Hepatocyte (in vitro differentiated cells): ENCODE measurements around the gene SLC28A3.

Source experiments
- EZH2 ChIP-seq: fragments of 200-600 bp; sonication (generic); IDR thresholded peaks from 2 replicates; pipeline ENCODE4 v1.6.1; 2016; ENCODE audit warnings: antibody characterized with exemption, mild to moderate bottlenecking, borderline replicate concordance
- TF ChIP-seq, protein P1 (sequence below): fragments of 200-600 bp; sonication (generic); IDR thresholded peaks from 2 replicates; pipeline ENCODE4 v1.5.1; 2016; ENCODE audit warnings: antibody characterized with exemption, mild to moderate bottlenecking; ENCODE audit not compliant: poor library complexity

DNA sequence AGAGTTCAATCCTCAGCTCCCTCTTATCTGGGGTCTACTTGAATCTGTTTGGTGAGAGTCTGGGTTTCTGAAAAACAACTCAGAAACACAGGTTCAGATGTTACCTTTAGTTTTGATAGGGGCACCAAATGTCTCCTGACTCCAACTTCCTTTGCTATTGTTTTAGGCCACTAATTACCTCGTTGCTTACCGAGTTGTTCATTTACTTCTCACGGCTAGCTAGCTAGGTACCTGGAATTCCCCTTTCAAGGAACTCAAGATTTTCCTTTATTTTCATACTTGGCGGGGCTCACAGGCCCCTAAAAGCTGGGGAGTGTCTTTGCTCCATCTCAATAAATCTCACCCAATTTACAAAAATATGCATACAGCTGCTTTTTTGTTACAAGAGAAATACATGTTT, 111.4 kb downstream of the SLC28A3 start:
- TF ChIP-seq, protein P1, sequence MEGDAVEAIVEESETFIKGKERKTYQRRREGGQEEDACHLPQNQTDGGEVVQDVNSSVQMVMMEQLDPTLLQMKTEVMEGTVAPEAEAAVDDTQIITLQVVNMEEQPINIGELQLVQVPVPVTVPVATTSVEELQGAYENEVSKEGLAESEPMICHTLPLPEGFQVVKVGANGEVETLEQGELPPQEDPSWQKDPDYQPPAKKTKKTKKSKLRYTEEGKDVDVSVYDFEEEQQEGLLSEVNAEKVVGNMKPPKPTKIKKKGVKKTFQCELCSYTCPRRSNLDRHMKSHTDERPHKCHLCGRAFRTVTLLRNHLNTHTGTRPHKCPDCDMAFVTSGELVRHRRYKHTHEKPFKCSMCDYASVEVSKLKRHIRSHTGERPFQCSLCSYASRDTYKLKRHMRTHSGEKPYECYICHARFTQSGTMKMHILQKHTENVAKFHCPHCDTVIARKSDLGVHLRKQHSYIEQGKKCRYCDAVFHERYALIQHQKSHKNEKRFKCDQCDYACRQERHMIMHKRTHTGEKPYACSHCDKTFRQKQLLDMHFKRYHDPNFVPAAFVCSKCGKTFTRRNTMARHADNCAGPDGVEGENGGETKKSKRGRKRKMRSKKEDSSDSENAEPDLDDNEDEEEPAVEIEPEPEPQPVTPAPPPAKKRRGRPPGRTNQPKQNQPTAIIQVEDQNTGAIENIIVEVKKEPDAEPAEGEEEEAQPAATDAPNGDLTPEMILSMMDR: no peak
- no peak for TF ChIP-seq EZH2
